H9 (cell line): ENCODE measurements around the gene CADPS2. TPM values are rescaled to one million over a fixed set of nuclear protein-coding genes. Genes with fewer than 3 reads are reported as not detected.

Source experiments
- DNase-seq: peaks from one replicate; pipeline ENCODE4 v3.0.0-alpha.2; 2017
- H2AFZ ChIP-seq: one replicate; pipeline ENCODE4 v1.6.1; 2013; ENCODE audit warnings: mild to moderate bottlenecking, low read length, control low read depth, moderate library complexity
- H2AK5ac ChIP-seq: 2 replicates; pipeline ENCODE4 v1.6.1; 2013; ENCODE audit warnings: low read length, control low read depth, mixed read lengths; ENCODE audit not compliant: insufficient read length
- H2BK120ac ChIP-seq: one replicate; pipeline ENCODE4 v1.6.1; 2013; ENCODE audit warnings: low read depth, mild to moderate bottlenecking, low read length, control low read depth, inconsistent platforms; ENCODE audit not compliant: poor library complexity, severe bottlenecking
- H2BK12ac ChIP-seq: 2 replicates; pipeline ENCODE4 v1.6.1; 2013; ENCODE audit warnings: low read length, control low read depth, mixed read lengths, low read depth; ENCODE audit not compliant: insufficient read length
- H2BK15ac ChIP-seq: 2 replicates; pipeline ENCODE4 v1.6.1; 2013; ENCODE audit warnings: low read depth, low read length, control low read depth
- H2BK20ac ChIP-seq: one replicate; pipeline ENCODE4 v1.6.1; 2013; ENCODE audit warnings: low read depth, mild to moderate bottlenecking, low read length, control low read depth, inconsistent platforms; ENCODE audit not compliant: poor library complexity, severe bottlenecking
- H2BK5ac ChIP-seq: 2 replicates; pipeline ENCODE4 v1.6.1; 2013; ENCODE audit warnings: low read length, control low read depth, mixed read lengths; ENCODE audit not compliant: insufficient read length
- H3K14ac ChIP-seq: 2 replicates; pipeline ENCODE4 v1.6.1; 2013; ENCODE audit warnings: low read length, control low read depth; ENCODE audit not compliant: insufficient read depth
- H3K18ac ChIP-seq: 2 replicates; pipeline ENCODE4 v1.6.1; 2013; ENCODE audit warnings: low read depth, mild to moderate bottlenecking, mixed read lengths, low read length, control low read depth; ENCODE audit not compliant: insufficient read length
- H3K23ac ChIP-seq: 2 replicates; pipeline ENCODE4 v1.6.1; 2013; ENCODE audit warnings: low read length, control low read depth, mixed read lengths, low read depth; ENCODE audit not compliant: insufficient read length
- H3K23me2 ChIP-seq: 2 replicates; pipeline ENCODE4 v1.6.1; 2013; ENCODE audit warnings: low read depth, mild to moderate bottlenecking, mixed read lengths, low read length, control low read depth; ENCODE audit not compliant: insufficient read length, poor library complexity, severe bottlenecking
- H3K27ac ChIP-seq: 2 replicates; pipeline ENCODE4 v1.5.1; 2013; ENCODE audit warnings: low read length, control low read depth, mixed read lengths, low read depth; ENCODE audit not compliant: insufficient read length
- H3K27me3 ChIP-seq: 2 replicates; pipeline ENCODE4 v1.6.1; 2013; ENCODE audit warnings: low read length, control low read depth, inconsistent platforms; ENCODE audit not compliant: insufficient read depth
- H3K4ac ChIP-seq: 2 replicates; pipeline ENCODE4 v1.6.1; 2013; ENCODE audit warnings: low read depth, mild to moderate bottlenecking, control low read depth, inconsistent platforms, low read length, moderate library complexity
- H3K4me1 ChIP-seq: 2 replicates; pipeline ENCODE4 v1.6.1; 2013; ENCODE audit warnings: low read length, control low read depth, inconsistent platforms; ENCODE audit not compliant: insufficient read depth
- H3K4me2 ChIP-seq: 2 replicates; pipeline ENCODE4 v1.6.1; 2013; ENCODE audit warnings: low read length, control low read depth, mixed read lengths; ENCODE audit not compliant: insufficient read length, insufficient read depth
- H3K56ac ChIP-seq: 2 replicates; pipeline ENCODE4 v1.6.1; 2013; ENCODE audit warnings: low read depth, mild to moderate bottlenecking, mixed read lengths, low read length, control low read depth; ENCODE audit not compliant: insufficient read length
- H3K79me1 ChIP-seq: 2 replicates; pipeline ENCODE4 v1.6.1; 2013; ENCODE audit warnings: low read depth, mild to moderate bottlenecking, moderate library complexity, low read length, control low read depth, inconsistent platforms; ENCODE audit not compliant: insufficient read depth, poor library complexity, severe bottlenecking
- H3K79me2 ChIP-seq: 2 replicates; pipeline ENCODE4 v1.6.1; 2013; ENCODE audit warnings: low read length, control low read depth, inconsistent platforms; ENCODE audit not compliant: insufficient read depth
- H3K9ac ChIP-seq: 2 replicates; pipeline ENCODE4 v1.6.1; 2013; ENCODE audit warnings: low read length, control low read depth, mixed read lengths; ENCODE audit not compliant: insufficient read length; ENCODE audit errors: extremely low read depth
- H3K9me3 ChIP-seq: one replicate; pipeline ENCODE4 v1.6.1; 2013; ENCODE audit warnings: low read depth, low read length, inconsistent platforms; ENCODE audit not compliant: control insufficient read depth
- H3T11ph ChIP-seq: one replicate; pipeline ENCODE4 v1.6.1; 2013; ENCODE audit warnings: mild to moderate bottlenecking, low read length, control low read depth, inconsistent platforms
- H4K20me1 ChIP-seq: one replicate; pipeline ENCODE4 v1.6.1; 2013; ENCODE audit not compliant: control insufficient read depth, insufficient read length, insufficient read depth
- H4K5ac ChIP-seq: 2 replicates; pipeline ENCODE4 v1.6.1; 2013; ENCODE audit warnings: low read depth, mild to moderate bottlenecking, mixed read lengths, low read length, control low read depth; ENCODE audit not compliant: insufficient read length
- H4K8ac ChIP-seq: replicated peaks from 2 replicates; pipeline ENCODE4 v1.6.1; 2013; ENCODE audit warnings: low read length, control low read depth, mixed read lengths, low read depth; ENCODE audit not compliant: insufficient read length
- H4K91ac ChIP-seq: 2 replicates; pipeline ENCODE4 v1.6.1; 2013; ENCODE audit warnings: low read depth, mild to moderate bottlenecking, moderate library complexity, mixed read lengths, low read length, control low read depth; ENCODE audit not compliant: insufficient read length
- H3K27ac Mint-ChIP-seq, 3 experiments: 2 replicates in 2 of 3; 3 replicates in 1 of 3; pipeline ENCODE4 v1.8.0; 2020 to 2021; ENCODE audit warnings: mixed read lengths in 3 of 3, mild to moderate bottlenecking in 1 of 3, moderate library complexity in 1 of 3
- H3K27me3 Mint-ChIP-seq: 2 replicates; pipeline ENCODE4 v1.8.0; 2021; ENCODE audit warnings: low read depth, mild to moderate bottlenecking, moderate library complexity, mixed read lengths
- H3K36me3 Mint-ChIP-seq, 3 experiments: 2 replicates in 2 of 3; 3 replicates in 1 of 3; pipeline ENCODE4 v1.8.0; 2020 to 2021; ENCODE audit warnings: low read depth in 3 of 3, mixed read lengths in 3 of 3; ENCODE audit not compliant: insufficient read depth in 1 of 3
- H3K4me1 Mint-ChIP-seq, 2 experiments: 2 replicates each; pipeline ENCODE4 v1.8.0; 2020; ENCODE audit warnings: mixed read lengths in 2 of 2
- H3K4me3 Mint-ChIP-seq, 2 experiments: 2 replicates in 1 of 2; 3 replicates in 1 of 2; pipeline ENCODE4 v1.8.0; 2020 to 2021; ENCODE audit warnings: mild to moderate bottlenecking in 2 of 2, mixed read lengths in 2 of 2, moderate library complexity in 1 of 2
- H3K9me3 Mint-ChIP-seq, 2 experiments: 2 replicates in 1 of 2; 3 replicates in 1 of 2; pipeline ENCODE4 v1.8.0; 2020; ENCODE audit warnings: mild to moderate bottlenecking in 2 of 2, mixed read lengths in 2 of 2, moderate library complexity in 1 of 2
- WGBS: extraction: QIAGEN DNeasy Blood & Tissue Kit; methylation state at CpG from one replicate; pipeline ENCODE4 v1.1.7; 2013; ENCODE audit warnings: missing lambda C conversion rate, low lambda C conversion rate, mixed read lengths; ENCODE audit not compliant: insufficient read length; ENCODE audit errors: extremely low coverage; 5-methylcytosine and 5-hydroxymethylcytosine counted together
- total RNA-seq: library from RNA; stranded (reverse); gene quantifications from 2 replicates; pipeline ENCODE4 v1.2.1, GENCODE V29; 2021
- TF ChIP-seq, protein P1 (sequence below): fragments of 200-600 bp; sonication (generic); conservative IDR thresholded peaks from 3 replicates; pipeline ENCODE4 v1.8.0; 2021; ENCODE audit warnings: antibody characterized with exemption, mild to moderate bottlenecking

CADPS2 gene
- total RNA-seq, 1 experiment from 2014 or later: 7.1 TPM

DNA sequence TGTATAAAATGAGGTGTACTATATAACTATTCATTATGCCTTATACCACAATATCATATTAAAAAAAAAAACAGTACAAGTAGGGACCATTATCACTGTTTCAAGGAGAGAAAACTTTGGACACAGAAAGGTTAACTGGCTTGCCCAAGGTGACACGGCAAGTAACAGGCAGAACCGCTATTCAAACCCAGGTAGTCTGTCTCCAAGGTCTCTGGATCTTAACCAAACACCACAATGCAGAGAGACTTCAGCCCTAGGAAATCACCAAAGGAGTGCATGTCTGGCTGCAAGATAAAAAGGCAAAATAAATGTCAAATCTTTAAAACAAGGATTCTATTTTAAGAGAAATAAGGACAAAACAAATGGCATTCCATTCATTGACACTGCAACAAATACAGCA lies 56.3 kb downstream of the CADPS2 start:
- H3K27me3 ChIP-seq: no peaks in the 10 kb centered on the region
- H3K4me1 ChIP-seq: no peaks in the 10 kb centered on the region
- H2BK120ac ChIP-seq: no peak overlapping the region
- no peak overlapping the region for H2BK20ac ChIP-seq
- H2BK15ac ChIP-seq: no peak overlapping the region
- no peak overlapping the region for H4K8ac ChIP-seq
- H3K27ac ChIP-seq: no peak overlapping the region
- no peak overlapping the region for H2BK12ac ChIP-seq
- Mint-ChIP-seq H3K4me1 (peaks cover 10 to 12% of the 10 kb centered on the region in 2 experiments), H3K27ac (no peak overlapping the region; a peak in 1 of 7 replicates), H3K4me3 (no peak overlapping the region), H3K36me3 (no peaks in the 10 kb centered on the region), H3K9me3 (peaks cover 0 to 2% of the 10 kb centered on the region in 2 experiments; a peak in 1 of 5 replicates), H3K27me3 (no peaks in the 10 kb centered on the region)
- H4K20me1 ChIP-seq: no peaks in the 10 kb centered on the region
- no peak overlapping the region for H4K91ac ChIP-seq
- no CpG with 5 or more reads among the region's 2 CpGs for WGBS
- no peak overlapping the region for H3K4me2 ChIP-seq
- TF ChIP-seq, protein P1, sequence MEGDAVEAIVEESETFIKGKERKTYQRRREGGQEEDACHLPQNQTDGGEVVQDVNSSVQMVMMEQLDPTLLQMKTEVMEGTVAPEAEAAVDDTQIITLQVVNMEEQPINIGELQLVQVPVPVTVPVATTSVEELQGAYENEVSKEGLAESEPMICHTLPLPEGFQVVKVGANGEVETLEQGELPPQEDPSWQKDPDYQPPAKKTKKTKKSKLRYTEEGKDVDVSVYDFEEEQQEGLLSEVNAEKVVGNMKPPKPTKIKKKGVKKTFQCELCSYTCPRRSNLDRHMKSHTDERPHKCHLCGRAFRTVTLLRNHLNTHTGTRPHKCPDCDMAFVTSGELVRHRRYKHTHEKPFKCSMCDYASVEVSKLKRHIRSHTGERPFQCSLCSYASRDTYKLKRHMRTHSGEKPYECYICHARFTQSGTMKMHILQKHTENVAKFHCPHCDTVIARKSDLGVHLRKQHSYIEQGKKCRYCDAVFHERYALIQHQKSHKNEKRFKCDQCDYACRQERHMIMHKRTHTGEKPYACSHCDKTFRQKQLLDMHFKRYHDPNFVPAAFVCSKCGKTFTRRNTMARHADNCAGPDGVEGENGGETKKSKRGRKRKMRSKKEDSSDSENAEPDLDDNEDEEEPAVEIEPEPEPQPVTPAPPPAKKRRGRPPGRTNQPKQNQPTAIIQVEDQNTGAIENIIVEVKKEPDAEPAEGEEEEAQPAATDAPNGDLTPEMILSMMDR: no peak
- no peak overlapping the region for H4K5ac ChIP-seq
- no peak overlapping the region for H3K56ac ChIP-seq
- no peak overlapping the region for H3T11ph ChIP-seq
- no peaks in the 10 kb centered on the region for H3K9me3 ChIP-seq
- no peaks in the 10 kb centered on the region for H3K79me1 ChIP-seq
- H3K23me2 ChIP-seq: no peaks in the 10 kb centered on the region
- no peak for DNase-seq
- no peak overlapping the region for H2BK5ac ChIP-seq
- no peaks in the 10 kb centered on the region for H3K79me2 ChIP-seq
- no peak overlapping the region for H3K4ac ChIP-seq
- no peak overlapping the region for H3K23ac ChIP-seq
- H3K14ac ChIP-seq: no peak overlapping the region
- H3K18ac ChIP-seq: no peak overlapping the region
- H2AK5ac ChIP-seq: no peak overlapping the region
- no peak overlapping the region for H2AFZ ChIP-seq
- no peak overlapping the region for H3K9ac ChIP-seq
